ENCODE measurements around the gene EARS2.
"Not testable (repeated sequence)": the region's sequence is repeated elsewhere in the genome, so short reads cannot be mapped to it uniquely, and the experiment has no call there.

The EARS2 gene

GRCh38 chr16:23504453-23505179, 52.5 kb downstream of the EARS2 start:
- peak; percentile 66 for DNase-seq

- peak; percentile 63 for DNase-seq
Measured at GRCh38 chr16:23504076-23504452, 53.1 kb downstream of the EARS2 start.

- DNase-seq: no peak
Measured at GRCh38 chr16:23502466-23502865, 54.7 kb downstream of the EARS2 start.

- DNase-seq: no peak
Measured at GRCh38 chr16:23501291-23501690, 55.9 kb downstream of the EARS2 start.

GRCh38 chr16:23500862-23501225, 56.3 kb downstream of the EARS2 start:
- no peak for DNase-seq

GRCh38 chr16:23500212-23500861, 56.8 kb downstream of the EARS2 start:
- DNase-seq: no peak

- DNase-seq: no peak
Measured at GRCh38 chr16:23499801-23500200, 57.3 kb downstream of the EARS2 start.

- no peak for DNase-seq
Measured at GRCh38 chr16:23498863-23499262, 58.3 kb downstream of the EARS2 start.

- DNase-seq: no peak
Measured at GRCh38 chr16:23497543-23497868, 59.6 kb downstream of the EARS2 start.

GRCh38 chr16:23496821-23497542, 60.2 kb downstream of the EARS2 start:
- no peak for DNase-seq

GRCh38 chr16:23495671-23496070, 61.5 kb downstream of the EARS2 start:
- DNase-seq: no peak

- no peak for DNase-seq
Measured at GRCh38 chr16:23494188-23494587, 63.0 kb downstream of the EARS2 start.

- DNase-seq: no peak
Measured at GRCh38 chr16:23491490-23492391, 65.4 kb downstream of the EARS2 start.

GRCh38 chr16:23486480-23486879, 70.7 kb downstream of the EARS2 start:
- no peak for DNase-seq

- DNase-seq: no peak
Measured at GRCh38 chr16:23485841-23486240, 71.3 kb downstream of the EARS2 start.

GRCh38 chr16:23485257-23485614, 71.9 kb downstream of the EARS2 start:
- DNase-seq: no peak

- no peak for DNase-seq
Measured at GRCh38 chr16:23484510-23485256, 72.5 kb downstream of the EARS2 start.

- DNase-seq: not testable (repeated sequence)
Measured at GRCh38 chr16:23483492-23483891, 73.7 kb downstream of the EARS2 start.

GRCh38 chr16:23482778-23483177, 74.4 kb downstream of the EARS2 start:
- DNase-seq: no peak

GRCh38 chr16:23480257-23480656, 76.9 kb downstream of the EARS2 start:
- DNase-seq: no peak

- DNase-seq: no peak
Measured at GRCh38 chr16:23479138-23479537, 78.0 kb downstream of the EARS2 start.

GRCh38 chr16:23478566-23478965, 78.6 kb downstream of the EARS2 start:
- no peak for DNase-seq

- DNase-seq: no peak
Measured at GRCh38 chr16:23476289-23476688, 80.9 kb downstream of the EARS2 start.
